Gastroesophageal sphincter (tissue), 4 donors: ENCODE results near the gene PDE3A. TPM values are rescaled to one million over a fixed set of nuclear protein-coding genes. Genes with fewer than 3 reads are reported as not detected.

Experiments used
- ATAC-seq: fragments of 150-250 bp; one replicate; pipeline ENCODE4 v1.9.1; 2016; ENCODE audit warnings: mild to moderate bottlenecking, moderate library complexity
- H3K27ac ChIP-seq, 4 donors: fragments of 200-600 bp; sonication (generic) in 3 of 4; 1 replicate in 3 of 4; 2 replicates in 1 of 4; pipeline ENCODE4 v1.5.1; 2016 to 2019
- H3K27me3 ChIP-seq: fragments of 200-600 bp; sonication (generic); one replicate; pipeline ENCODE4 v1.5.1; 2019
- H3K36me3 ChIP-seq, 2 donors: fragments of 200-600 bp; sonication (generic); one replicate each; pipeline ENCODE4 v1.5.1; 2019; ENCODE audit warnings: control low read depth in 1 of 2
- H3K4me1 ChIP-seq, 3 donors: fragments of 200-600 bp; sonication (generic); 1 replicate in 2 of 3; 2 replicates in 1 of 3; pipeline ENCODE4 v1.5.1; 2016 to 2019; ENCODE audit warnings: control low read depth in 2 of 3
- H3K4me3 ChIP-seq, 2 donors: fragments of 200-600 bp; sonication (generic); one replicate each; pipeline ENCODE4 v1.5.1; 2019; ENCODE audit warnings: mild to moderate bottlenecking in 1 of 2, moderate library complexity in 1 of 2
- H3K9me3 ChIP-seq, 3 donors: fragments of 200-600 bp; sonication (generic); one replicate each; pipeline ENCODE4 v1.5.1; 2017 to 2019; ENCODE audit warnings: control low read depth in 2 of 3
- CTCF ChIP-seq, 4 experiments: fragments of 200-600 bp in 2 of 4; fragments of 450-650 bp in 2 of 4; sonication (generic) in 1 of 4; IDR thresholded peaks; one replicate each; pipeline ENCODE4 v1.5.1; 2017 to 2019; ENCODE audit warnings: antibody characterized with exemption in 4 of 4, mild to moderate bottlenecking in 2 of 4, moderate library complexity in 2 of 4
- EP300 ChIP-seq: sonication (generic); formaldehyde crosslinking; IDR thresholded peaks from one replicate; pipeline ENCODE4 v1.6.1; 2017; ENCODE audit warnings: antibody characterized with exemption, mild to moderate bottlenecking
- POLR2A ChIP-seq, 2 donors: fragments of 450-650 bp; IDR thresholded peaks; one replicate each; pipeline ENCODE4 v1.6.1; 2017; ENCODE audit warnings: antibody characterized with exemption in 2 of 2, mild to moderate bottlenecking in 2 of 2, moderate library complexity in 1 of 2
- POLR2AphosphoS5 ChIP-seq: sonication (generic); formaldehyde crosslinking; IDR thresholded peaks from one replicate; pipeline ENCODE4 v1.6.1; 2017; ENCODE audit warnings: antibody characterized with exemption
- WGBS, 2 donors: methylation state at CpG; one replicate each; pipeline ENCODE4 v1.1.5; 2018; ENCODE audit warnings: low coverage in 1 of 2; 5-methylcytosine and 5-hydroxymethylcytosine counted together
- total RNA-seq, 4 donors: library from RNA; depleted of rRNA; stranded (reverse); fragments of >200 nt; gene quantifications; one replicate each; pipeline ENCODE4 v1.1.0, GENCODE V29; 2016

Gene PDE3A
- total RNA-seq, 4 donors from 2014 or later: 104 to 194 (median 139) TPM

GRCh38 chr12:20423557-20423956, 55.2 kb downstream of the PDE3A start:
- TF ChIP-seq CTCF (IDR thresholded peaks at IDR 0.05) (no peak), POLR2A (IDR thresholded peaks at IDR 0.05) (no peak), POLR2AphosphoS5 (no peak), EP300 (no peak)
- Histone ChIP-seq H3K36me3 (no peaks in the 10 kb centered on the region), H3K9me3 (no peaks in the 10 kb centered on the region), H3K27me3 (no peaks in the 10 kb centered on the region), H3K4me1 (peaks cover 0 to 69% (median 6%) of the 10 kb centered on the region in 3 donors), H3K4me3 (no peak overlapping the region), H3K27ac (no peak overlapping the region)
- 55 to 71% methylated on average over 3 of the region's 3 CpGs for WGBS, 2 donors
- ATAC-seq: no peak

GRCh38 chr12:20424841-20425240, 56.5 kb downstream of the PDE3A start:
- H3K27me3 ChIP-seq: no peaks in the 10 kb centered on the region
- H3K36me3 ChIP-seq: no peaks in the 10 kb centered on the region
- no peaks in the 10 kb centered on the region for H3K9me3 ChIP-seq
- peaks cover 0 to 80% (median 6%) of the 10 kb centered on the region in 3 donors for H3K4me1 ChIP-seq
- no peak overlapping the region for H3K27ac ChIP-seq
- WGBS, 2 donors: 79 to 87% methylated on average over 4 of the region's 4 CpGs
- no peak for ATAC-seq
- TF ChIP-seq POLR2AphosphoS5 (no peak), CTCF (IDR thresholded peaks at IDR 0.05) (no peak), EP300 (no peak), POLR2A (IDR thresholded peaks at IDR 0.05) (no peak)
- no peak overlapping the region for H3K4me3 ChIP-seq

GRCh38 chr12:20426191-20426590, 57.9 kb downstream of the PDE3A start:
- peak; percentile 93 for ATAC-seq
- Histone ChIP-seq H3K4me3 (no peak overlapping the region), H3K27ac (peak overlapping the region in 3 of 4 donors; percentile 1 to 37 (median 30)), H3K4me1 (peaks cover 0 to 80% (median 6%) of the 10 kb centered on the region in 3 donors), H3K9me3 (no peaks in the 10 kb centered on the region), H3K36me3 (no peaks in the 10 kb centered on the region), H3K27me3 (no peaks in the 10 kb centered on the region)
- TF ChIP-seq EP300 (no peak), POLR2AphosphoS5 (peak; percentile 63), CTCF (IDR thresholded peaks at IDR 0.05) (no peak), POLR2A (IDR thresholded peaks at IDR 0.05) (no peak)
- WGBS, 2 donors: 56 to 62% methylated on average over 5 of the region's 5 CpGs

GRCh38 chr12:20426957-20427356, 58.6 kb downstream of the PDE3A start:
- 85 to 100% methylated on average over 3 of the region's 3 CpGs for WGBS, 2 donors
- Histone ChIP-seq H3K4me1 (peaks cover 0 to 79% (median 6%) of the 10 kb centered on the region in 3 donors), H3K9me3 (no peaks in the 10 kb centered on the region), H3K27me3 (no peaks in the 10 kb centered on the region), H3K27ac (peak overlapping the region in 3 of 4 donors; percentile 1 to 37 (median 30)), H3K4me3 (no peak overlapping the region), H3K36me3 (no peaks in the 10 kb centered on the region)
- TF ChIP-seq POLR2AphosphoS5 (no peak), CTCF (IDR thresholded peaks at IDR 0.05) (no peak), POLR2A (IDR thresholded peaks at IDR 0.05) (no peak), EP300 (no peak)
- ATAC-seq: no peak

GRCh38 chr12:20429852-20430251, 61.5 kb downstream of the PDE3A start:
- no peak for TF ChIP-seq EP300
- TF ChIP-seq POLR2A (IDR thresholded peaks at IDR 0.05): no peak
- TF ChIP-seq POLR2AphosphoS5: no peak
- no peak for TF ChIP-seq CTCF (IDR thresholded peaks at IDR 0.05)
- peaks cover 0 to 71% (median 8%) of the 10 kb centered on the region in 3 donors for H3K4me1 ChIP-seq
- H3K27me3 ChIP-seq: no peaks in the 10 kb centered on the region
- 40 to 47% methylated on average over 2 of the region's 2 CpGs for WGBS, 2 donors
- no peak for ATAC-seq
- no peak overlapping the region for H3K4me3 ChIP-seq
- H3K9me3 ChIP-seq: no peaks in the 10 kb centered on the region
- H3K27ac ChIP-seq: peak overlapping the region in 2 of 4 donors; percentile 21 to 44
- H3K36me3 ChIP-seq: no peaks in the 10 kb centered on the region
